ENCODE results near the gene VTCN1.

VTCN1 gene

GRCh38 chr1:117231312-117231711 is 20.6 kb upstream of the VTCN1 start:
- Histone ChIP-seq H3K4me3 (ENCODE audit: low read depth, low read length) (no peak overlapping the region), H3K4me1 (ENCODE audit: control insufficient read depth, insufficient read depth, low read length) (no peaks in the 10 kb centered on the region), H3K27ac (ENCODE audit: extremely low read depth, low read depth, low read length) (no peak overlapping the region), H3K36me3 (ENCODE audit: control insufficient read depth in 2 of 2, insufficient read depth in 1 of 2, low read length in 2 of 2) (no peaks in the 10 kb centered on the region), H3K9me3 (ENCODE audit: control insufficient read depth, insufficient read depth, low read depth, low read length) (no peaks in the 10 kb centered on the region)
- TF ChIP-seq PRDM6 (tag by site-specific recombination; IDR thresholded peaks at IDR 0.05) (no peak), ZNF202 (tag by site-specific recombination; IDR thresholded peaks at IDR 0.05; ENCODE audit: borderline replicate concordance) (no peak), ZNF112 (tag by site-specific recombination; IDR thresholded peaks at IDR 0.05) (no peak), ZNF2 (tag by site-specific recombination; IDR thresholded peaks at IDR 0.05) (no peak), ZNF223 (tag by site-specific recombination; IDR thresholded peaks at IDR 0.05) (no peak), ZBTB1 (tag by site-specific recombination; IDR thresholded peaks at IDR 0.05) (no peak), ZNF544 (tag by site-specific recombination; IDR thresholded peaks at IDR 0.05) (no peak), ATF2 (tag by site-specific recombination; IDR thresholded peaks at IDR 0.05; ENCODE audit: low read depth) (no peak), ZNF16 (tag by site-specific recombination; IDR thresholded peaks at IDR 0.05; ENCODE audit: low read depth) (no peak), ZNF596 (tag by site-specific recombination; IDR thresholded peaks at IDR 0.05) (no peak), ZNF433 (tag by site-specific recombination; IDR thresholded peaks at IDR 0.05; ENCODE audit: low read depth) (no peak), ZNF843 (tag by site-specific recombination; IDR thresholded peaks at IDR 0.05) (no peak)
- TF ChIP-seq, protein P1, sequence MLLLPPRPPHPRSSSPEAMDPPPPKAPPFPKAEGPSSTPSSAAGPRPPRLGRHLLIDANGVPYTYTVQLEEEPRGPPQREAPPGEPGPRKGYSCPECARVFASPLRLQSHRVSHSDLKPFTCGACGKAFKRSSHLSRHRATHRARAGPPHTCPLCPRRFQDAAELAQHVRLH (tag by site-specific recombination; IDR thresholded peaks at IDR 0.05), result no peak
- TF ChIP-seq, protein P2, sequence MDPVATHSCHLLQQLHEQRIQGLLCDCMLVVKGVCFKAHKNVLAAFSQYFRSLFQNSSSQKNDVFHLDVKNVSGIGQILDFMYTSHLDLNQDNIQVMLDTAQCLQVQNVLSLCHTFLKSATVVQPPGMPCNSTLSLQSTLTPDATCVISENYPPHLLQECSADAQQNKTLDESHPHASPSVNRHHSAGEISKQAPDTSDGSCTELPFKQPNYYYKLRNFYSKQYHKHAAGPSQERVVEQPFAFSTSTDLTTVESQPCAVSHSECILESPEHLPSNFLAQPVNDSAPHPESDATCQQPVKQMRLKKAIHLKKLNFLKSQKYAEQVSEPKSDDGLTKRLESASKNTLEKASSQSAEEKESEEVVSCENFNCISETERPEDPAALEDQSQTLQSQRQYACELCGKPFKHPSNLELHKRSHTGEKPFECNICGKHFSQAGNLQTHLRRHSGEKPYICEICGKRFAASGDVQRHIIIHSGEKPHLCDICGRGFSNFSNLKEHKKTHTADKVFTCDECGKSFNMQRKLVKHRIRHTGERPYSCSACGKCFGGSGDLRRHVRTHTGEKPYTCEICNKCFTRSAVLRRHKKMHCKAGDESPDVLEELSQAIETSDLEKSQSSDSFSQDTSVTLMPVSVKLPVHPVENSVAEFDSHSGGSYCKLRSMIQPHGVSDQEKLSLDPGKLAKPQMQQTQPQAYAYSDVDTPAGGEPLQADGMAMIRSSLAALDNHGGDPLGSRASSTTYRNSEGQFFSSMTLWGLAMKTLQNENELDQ (tag by site-specific recombination; IDR thresholded peaks at IDR 0.05; ENCODE audit: low read depth), result no peak
- ChIA-PET POLR2A (interaction anchor here (0.6 kb wide), 1 partner anchor 169 kb away, joined by 4 read pairs; no protein-coding TSS in a partner anchor), CTCF (interaction anchor here (0.5 kb wide), 1 partner anchor 647 kb away, joined by 3 read pairs; no protein-coding TSS in a partner anchor)

DNA sequence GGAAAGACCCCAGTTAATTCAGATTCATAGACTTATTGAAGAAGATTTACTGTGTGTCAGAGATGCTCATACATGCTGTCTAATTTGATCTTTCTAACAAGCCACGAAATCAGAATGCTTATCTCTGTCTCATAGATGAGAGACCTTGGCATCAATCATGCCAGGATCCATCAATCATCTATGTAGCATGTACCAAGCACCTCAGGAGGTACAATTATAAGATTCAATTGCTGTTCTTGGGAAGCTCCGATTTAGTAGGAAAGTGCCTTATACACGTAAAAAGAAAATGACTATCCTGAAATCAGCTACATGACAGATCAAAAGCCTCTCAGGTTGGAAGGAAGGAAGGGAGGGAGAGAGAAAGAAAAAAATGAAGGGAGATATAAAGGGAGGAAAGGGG is 18.5 kb upstream of the VTCN1 start:
- Histone ChIP-seq H3K9me3 (ENCODE audit: control insufficient read depth, insufficient read depth, low read depth, low read length) (no peaks in the 10 kb centered on the region), H3K27ac (ENCODE audit: extremely low read depth, low read depth, low read length) (no peak overlapping the region), H3K4me1 (ENCODE audit: control insufficient read depth, insufficient read depth, low read length) (no peaks in the 10 kb centered on the region), H3K36me3 (ENCODE audit: control insufficient read depth in 2 of 2, insufficient read depth in 1 of 2, low read length in 2 of 2) (no peaks in the 10 kb centered on the region), H3K4me3 (ENCODE audit: low read depth, low read length) (no peak overlapping the region)
- ChIA-PET CTCF (no interaction called here), POLR2A (no interaction called here)
- no peak for TF ChIP-seq ZNF335 (tag by site-specific recombination; conservative IDR thresholded peaks at IDR 0.05)
- no peak for TF ChIP-seq ZNF670 (tag by site-specific recombination; IDR thresholded peaks at IDR 0.05; ENCODE audit: low read depth)
- no peak for TF ChIP-seq ZNF600 (tag by site-specific recombination; IDR thresholded peaks at IDR 0.05)
- TF ChIP-seq ZNF157 (tag by site-specific recombination; IDR thresholded peaks at IDR 0.05), result no peak
- TF ChIP-seq, protein P3, sequence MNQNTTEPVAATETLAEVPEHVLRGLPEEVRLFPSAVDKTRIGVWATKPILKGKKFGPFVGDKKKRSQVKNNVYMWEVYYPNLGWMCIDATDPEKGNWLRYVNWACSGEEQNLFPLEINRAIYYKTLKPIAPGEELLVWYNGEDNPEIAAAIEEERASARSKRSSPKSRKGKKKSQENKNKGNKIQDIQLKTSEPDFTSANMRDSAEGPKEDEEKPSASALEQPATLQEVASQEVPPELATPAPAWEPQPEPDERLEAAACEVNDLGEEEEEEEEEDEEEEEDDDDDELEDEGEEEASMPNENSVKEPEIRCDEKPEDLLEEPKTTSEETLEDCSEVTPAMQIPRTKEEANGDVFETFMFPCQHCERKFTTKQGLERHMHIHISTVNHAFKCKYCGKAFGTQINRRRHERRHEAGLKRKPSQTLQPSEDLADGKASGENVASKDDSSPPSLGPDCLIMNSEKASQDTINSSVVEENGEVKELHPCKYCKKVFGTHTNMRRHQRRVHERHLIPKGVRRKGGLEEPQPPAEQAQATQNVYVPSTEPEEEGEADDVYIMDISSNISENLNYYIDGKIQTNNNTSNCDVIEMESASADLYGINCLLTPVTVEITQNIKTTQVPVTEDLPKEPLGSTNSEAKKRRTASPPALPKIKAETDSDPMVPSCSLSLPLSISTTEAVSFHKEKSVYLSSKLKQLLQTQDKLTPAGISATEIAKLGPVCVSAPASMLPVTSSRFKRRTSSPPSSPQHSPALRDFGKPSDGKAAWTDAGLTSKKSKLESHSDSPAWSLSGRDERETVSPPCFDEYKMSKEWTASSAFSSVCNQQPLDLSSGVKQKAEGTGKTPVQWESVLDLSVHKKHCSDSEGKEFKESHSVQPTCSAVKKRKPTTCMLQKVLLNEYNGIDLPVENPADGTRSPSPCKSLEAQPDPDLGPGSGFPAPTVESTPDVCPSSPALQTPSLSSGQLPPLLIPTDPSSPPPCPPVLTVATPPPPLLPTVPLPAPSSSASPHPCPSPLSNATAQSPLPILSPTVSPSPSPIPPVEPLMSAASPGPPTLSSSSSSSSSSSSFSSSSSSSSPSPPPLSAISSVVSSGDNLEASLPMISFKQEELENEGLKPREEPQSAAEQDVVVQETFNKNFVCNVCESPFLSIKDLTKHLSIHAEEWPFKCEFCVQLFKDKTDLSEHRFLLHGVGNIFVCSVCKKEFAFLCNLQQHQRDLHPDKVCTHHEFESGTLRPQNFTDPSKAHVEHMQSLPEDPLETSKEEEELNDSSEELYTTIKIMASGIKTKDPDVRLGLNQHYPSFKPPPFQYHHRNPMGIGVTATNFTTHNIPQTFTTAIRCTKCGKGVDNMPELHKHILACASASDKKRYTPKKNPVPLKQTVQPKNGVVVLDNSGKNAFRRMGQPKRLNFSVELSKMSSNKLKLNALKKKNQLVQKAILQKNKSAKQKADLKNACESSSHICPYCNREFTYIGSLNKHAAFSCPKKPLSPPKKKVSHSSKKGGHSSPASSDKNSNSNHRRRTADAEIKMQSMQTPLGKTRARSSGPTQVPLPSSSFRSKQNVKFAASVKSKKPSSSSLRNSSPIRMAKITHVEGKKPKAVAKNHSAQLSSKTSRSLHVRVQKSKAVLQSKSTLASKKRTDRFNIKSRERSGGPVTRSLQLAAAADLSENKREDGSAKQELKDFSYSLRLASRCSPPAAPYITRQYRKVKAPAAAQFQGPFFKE (tag by site-specific recombination; IDR thresholded peaks at IDR 0.05; ENCODE audit: borderline replicate concordance), result no peak
- no peak for TF ChIP-seq BCL11A (tag by site-specific recombination; IDR thresholded peaks at IDR 0.05; ENCODE audit: low read depth)
- TF ChIP-seq ZNF114 (tag by site-specific recombination; IDR thresholded peaks at IDR 0.05), result no peak
- no peak for TF ChIP-seq ZNF239 (tag by site-specific recombination; IDR thresholded peaks at IDR 0.05)
- no peak for TF ChIP-seq WT1 (tag by site-specific recombination; IDR thresholded peaks at IDR 0.05)
- no peak for TF ChIP-seq ZIC2 (tag by site-specific recombination; IDR thresholded peaks at IDR 0.05)
- no peak for TF ChIP-seq ZNF248 (tag by site-specific recombination; IDR thresholded peaks at IDR 0.05)
- TF ChIP-seq SP3 (tag by site-specific recombination; IDR thresholded peaks at IDR 0.05), result no peak
